GM12878 (cell line): ENCODE data around the gene C16orf78. TPM values are rescaled to one million over a fixed set of nuclear protein-coding genes. Genes with fewer than 3 reads are reported as not detected.

Experiments
- BHLHE40 ChIP-seq, 2 experiments: fragments of 450-650 bp in 1 of 2; IDR thresholded peaks; 2 replicates each; pipeline ENCODE4 v1.6.1; 2011 to 2017; ENCODE audit warnings: low read depth in 2 of 2, borderline replicate concordance in 1 of 2, improper control_type of control experiment in 1 of 2, low read length in 1 of 2, mild to moderate bottlenecking in 1 of 2
- CHD1 ChIP-seq: IDR thresholded peaks from 2 replicates; pipeline ENCODE4 v1.6.1; 2012; ENCODE audit warnings: low read depth, low read length, improper control_type of control experiment
- CHD2 ChIP-seq: IDR thresholded peaks from 2 replicates; pipeline ENCODE4 v1.6.1; 2011; ENCODE audit warnings: low read depth, low read length, improper control_type of control experiment, borderline replicate concordance
- CTCF ChIP-seq, 3 experiments: IDR thresholded peaks in 2 of 3; conservative IDR thresholded peaks in 1 of 3; 2 replicates each; pipeline ENCODE4 v1.5.1; 2011; ENCODE audit warnings: low read depth in 3 of 3, low read length in 3 of 3, mild to moderate bottlenecking in 3 of 3, control low read depth in 2 of 3, moderate library complexity in 2 of 3, inconsistent platforms in 1 of 3, mixed read lengths in 1 of 3; ENCODE audit not compliant: control insufficient read depth in 2 of 3, insufficient read depth in 1 of 3; ENCODE audit errors: extremely low read depth in 1 of 3
- EED ChIP-seq: sonication (generic); IDR thresholded peaks from 2 replicates; pipeline ENCODE4 v1.6.1; 2016; ENCODE audit warnings: antibody characterized with exemption, low read depth
- FOXK2 ChIP-seq: fragments of 450-650 bp; IDR thresholded peaks from 2 replicates; pipeline ENCODE4 v1.6.1; 2017; ENCODE audit warnings: mild to moderate bottlenecking, moderate library complexity
- KAT2A ChIP-seq: conservative IDR thresholded peaks from 2 replicates; pipeline ENCODE4 v1.6.1; 2011; ENCODE audit warnings: low read depth, low read length; ENCODE audit not compliant: control insufficient read depth
- KLF5 ChIP-seq: fragments of 450-650 bp; IDR thresholded peaks from 2 replicates; pipeline ENCODE4 v1.6.1; 2014; ENCODE audit warnings: mild to moderate bottlenecking; ENCODE audit not compliant: partially characterized antibody
- LARP7 ChIP-seq: fragments of 450-650 bp; IDR thresholded peaks from 2 replicates; pipeline ENCODE4 v1.6.1; 2017; ENCODE audit warnings: mild to moderate bottlenecking
- MEF2B ChIP-seq: fragments of 450-650 bp; IDR thresholded peaks from 2 replicates; pipeline ENCODE4 v1.6.1; 2018; ENCODE audit warnings: mild to moderate bottlenecking, moderate library complexity; ENCODE audit not compliant: partially characterized antibody, poor library complexity, severe bottlenecking
- NR2C1 ChIP-seq: fragments of 450-650 bp; IDR thresholded peaks from 2 replicates; pipeline ENCODE4 v1.6.1; 2017; ENCODE audit warnings: antibody characterized with exemption, mild to moderate bottlenecking, moderate library complexity
- PML ChIP-seq: IDR thresholded peaks from 2 replicates; pipeline ENCODE4 v1.6.1; 2012; ENCODE audit warnings: low read length, inconsistent platforms
- POLR2A ChIP-seq: IDR thresholded peaks from 2 replicates; pipeline ENCODE4 v1.6.1; 2011; ENCODE audit warnings: low read depth, mild to moderate bottlenecking, low read length
- POU2F2 ChIP-seq: IDR thresholded peaks from 3 replicates; pipeline ENCODE4 v1.6.1; 2011; ENCODE audit warnings: low read depth, mild to moderate bottlenecking, low read length, borderline replicate concordance
- RAD21 ChIP-seq: IDR thresholded peaks from 2 replicates; pipeline ENCODE4 v1.6.1; 2011; ENCODE audit warnings: mild to moderate bottlenecking, low read depth, low read length, moderate library complexity; ENCODE audit not compliant: insufficient read depth
- RAD51 ChIP-seq: fragments of 450-650 bp; IDR thresholded peaks from 2 replicates; pipeline ENCODE4 v1.6.1; 2016; ENCODE audit warnings: moderate library complexity, mild to moderate bottlenecking, inconsistent platforms
- SP1 ChIP-seq: IDR thresholded peaks from one replicate; pipeline ENCODE4 v1.6.1; 2011; ENCODE audit warnings: low read depth, low read length
- SPI1 ChIP-seq: IDR thresholded peaks from 2 replicates; pipeline ENCODE4 v1.6.1; 2011; ENCODE audit warnings: low read depth, mild to moderate bottlenecking, low read length, moderate library complexity, borderline replicate concordance; ENCODE audit not compliant: insufficient read depth
- SREBF1 ChIP-seq: IDR thresholded peaks from 2 replicates; pipeline ENCODE4 v1.6.1; 2012; ENCODE audit warnings: mild to moderate bottlenecking, low read length
- STAT3 ChIP-seq: IDR thresholded peaks from 2 replicates; pipeline ENCODE4 v1.6.1; 2011; ENCODE audit warnings: low read depth, low read length, improper control_type of control experiment
- SUZ12 ChIP-seq: fragments of 200-600 bp; sonication (generic); IDR thresholded peaks from one replicate; pipeline ENCODE4 v1.6.1; 2018; ENCODE audit warnings: antibody characterized with exemption, mild to moderate bottlenecking; ENCODE audit not compliant: unreplicated experiment
- TARDBP ChIP-seq: IDR thresholded peaks from 2 replicates; pipeline ENCODE4 v1.6.1; 2016; ENCODE audit warnings: borderline replicate concordance
- YY1 ChIP-seq: IDR thresholded peaks from 2 replicates; pipeline ENCODE4 v1.6.1; 2011; ENCODE audit warnings: low read depth, mild to moderate bottlenecking, low read length
- polyA plus RNA-seq, 11 experiments: library from polyadenylated mRNA; depleted of rRNA in 4 of 11; unstranded in 6 of 11; stranded (reverse) in 5 of 11; fragments of >200 nt; fragmentation: Nextera tagmentation in 4 of 11; fragmentation: Illumina TruSeq in 1 of 11; extraction: Ambion mirVana in 4 of 11; extraction: Trizol in 1 of 11; gene quantifications; 1 replicate in 1 of 11; 2 replicates in 10 of 11; pipeline versions ENCODE4 v1.2.1 to v1.2.3, GENCODE V29; 2011 to 2016; ENCODE audit warnings: inconsistent platforms in 2 of 11, missing spikeins in 2 of 11, low read depth in 1 of 11
- total RNA-seq, 4 experiments: library from RNA; depleted of rRNA in 3 of 4; stranded (reverse); fragments of >200 nt in 3 of 4; fragmentation: Illumina TruSeq in 1 of 4; extraction: Trizol in 1 of 4; gene quantifications; 2 replicates each; pipeline versions ENCODE4 v1.2.1 to v1.2.3, GENCODE V29; 2013 to 2021
- TF ChIP-seq, protein P1 (sequence below): IDR thresholded peaks from 2 replicates; pipeline ENCODE4 v1.6.1; 2012; ENCODE audit warnings: low read depth, low read length, improper control_type of control experiment
- TF ChIP-seq, protein P2 (sequence below): IDR thresholded peaks from 2 replicates; pipeline ENCODE4 v1.6.1; 2012; ENCODE audit warnings: low read depth, low read length, improper control_type of control experiment

C16orf78 gene
- total and polyA plus RNA-seq, 10 of the 15 experiments (the other 5 are each of a cell fraction or from before 2014, with no cell fraction given), result not detected

GRCh38 chr16:49407873-49408550, 34.4 kb downstream of the C16orf78 start (continued):
- TF ChIP-seq BHLHE40 (IDR thresholded peaks at IDR 0.05; ENCODE audit: borderline replicate concordance in 1 of 2, low read depth in 2 of 2, low read length in 1 of 2) (0 out of 4 replicates have a peak, but pooled peaks of 1 of the 2 experiments have one; percentile 12), SPI1 (peak; percentile 22; the same call in 1 of the 2 replicates), RAD51 (no peak), TARDBP (no peak), MEF2B (no peak), KLF5 (no peak), NR2C1 (no peak), EED (no peak), CHD2 (no peak), KAT2A (no peak), RAD21 (peak; percentile 95), PML (no peak), STAT3 (no peak), YY1 (0 out of 2 replicates have a peak, but pooled peaks have one; percentile 28), SREBF1 (no peak), POU2F2 (0 out of 3 replicates have a peak, but pooled peaks have one; percentile 41), CTCF (IDR thresholded peaks at IDR 0.05 in 2 of 3, conservative IDR thresholded peaks at IDR 0.05 in 1 of 3; ENCODE audit: control insufficient read depth in 2 of 3, extremely low read depth in 1 of 3, insufficient read depth in 1 of 3, low read depth in 3 of 3, low read length in 3 of 3) (peak; percentile 84 to 89 (median 88)), SUZ12 (no peak), LARP7 (no peak), POLR2A (no peak), CHD1 (no peak), FOXK2 (no peak), SP1 (no peak)
- TF ChIP-seq, protein P1, sequence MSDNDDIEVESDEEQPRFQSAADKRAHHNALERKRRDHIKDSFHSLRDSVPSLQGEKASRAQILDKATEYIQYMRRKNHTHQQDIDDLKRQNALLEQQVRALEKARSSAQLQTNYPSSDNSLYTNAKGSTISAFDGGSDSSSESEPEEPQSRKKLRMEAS, result peak; percentile 37; the same call in 1 of the 2 replicates
- TF ChIP-seq, protein P2, sequence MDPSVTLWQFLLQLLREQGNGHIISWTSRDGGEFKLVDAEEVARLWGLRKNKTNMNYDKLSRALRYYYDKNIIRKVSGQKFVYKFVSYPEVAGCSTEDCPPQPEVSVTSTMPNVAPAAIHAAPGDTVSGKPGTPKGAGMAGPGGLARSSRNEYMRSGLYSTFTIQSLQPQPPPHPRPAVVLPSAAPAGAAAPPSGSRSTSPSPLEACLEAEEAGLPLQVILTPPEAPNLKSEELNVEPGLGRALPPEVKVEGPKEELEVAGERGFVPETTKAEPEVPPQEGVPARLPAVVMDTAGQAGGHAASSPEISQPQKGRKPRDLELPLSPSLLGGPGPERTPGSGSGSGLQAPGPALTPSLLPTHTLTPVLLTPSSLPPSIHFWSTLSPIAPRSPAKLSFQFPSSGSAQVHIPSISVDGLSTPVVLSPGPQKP, result no peak
- TF ChIP-seq, all 136 proteins: peak for 10
